Spleen (tissue), 11 donors: ENCODE data around the gene ZNRF2. TPM values are rescaled to one million over a fixed set of nuclear protein-coding genes. Genes with fewer than 3 reads are reported as not detected.

Experiments
- DNase-seq: peaks from one replicate; pipeline ENCODE4 v3.0.0-alpha.2; 2020
- H3K27ac ChIP-seq, 8 donors: fragments of 200-600 bp; sonication (generic) in 7 of 8; 1 replicate in 4 of 8; 2 replicates in 4 of 8; pipeline versions ENCODE4 v1.5.0 to v1.8.0; 2016 to 2021; ENCODE audit warnings: inconsistent platforms in 4 of 8, mild to moderate bottlenecking in 4 of 8, moderate library complexity in 1 of 8
- H3K27me3 ChIP-seq, 7 donors: fragments of 200-600 bp; sonication (generic) in 6 of 7; replicated peaks in 1 of 7; 1 replicate in 4 of 7; 2 replicates in 3 of 7; pipeline versions ENCODE4 v1.5.0 to v1.8.0; 2016 to 2021; ENCODE audit warnings: inconsistent platforms in 3 of 7, mild to moderate bottlenecking in 1 of 7
- H3K36me3 ChIP-seq, 6 donors: fragments of 200-600 bp; sonication (generic) in 5 of 6; 1 replicate in 4 of 6; 2 replicates in 2 of 6; pipeline versions ENCODE4 v1.5.0 to v1.8.0; 2016 to 2021; ENCODE audit warnings: inconsistent platforms in 2 of 6
- H3K4me1 ChIP-seq, 6 donors: fragments of 200-600 bp; sonication (generic) in 5 of 6; 1 replicate in 3 of 6; 2 replicates in 3 of 6; pipeline versions ENCODE4 v1.5.0 to v1.8.0; 2016 to 2021; ENCODE audit warnings: inconsistent platforms in 3 of 6
- H3K4me3 ChIP-seq, 8 donors: fragments of 200-600 bp; sonication (generic) in 7 of 8; 1 replicate in 4 of 8; 2 replicates in 4 of 8; pipeline versions ENCODE4 v1.5.0 to v1.8.0; 2016 to 2021; ENCODE audit warnings: inconsistent platforms in 4 of 8, mild to moderate bottlenecking in 4 of 8, moderate library complexity in 2 of 8
- H3K9me3 ChIP-seq, 8 donors: fragments of 200-600 bp; sonication (generic) in 7 of 8; 1 replicate in 4 of 8; 2 replicates in 4 of 8; pipeline versions ENCODE4 v1.5.0 to v1.8.0; 2016 to 2021; ENCODE audit warnings: inconsistent platforms in 4 of 8
- POLR2A ChIP-seq, 3 donors: fragments of 450-650 bp; IDR thresholded peaks; one replicate each; pipeline ENCODE4 v1.5.1; 2017; ENCODE audit warnings: antibody characterized with exemption in 3 of 3, mild to moderate bottlenecking in 1 of 3
- POLR2AphosphoS5 ChIP-seq, 3 donors: sonication (generic); formaldehyde crosslinking; IDR thresholded peaks; one replicate each; pipeline ENCODE4 v1.5.1; 2017; ENCODE audit warnings: antibody characterized with exemption in 3 of 3
- whole genome bisulfite sequencing, 5 donors: extraction: QIAGEN DNeasy Blood & Tissue Kit in 3 of 5; methylation state at CpG; one replicate each; pipeline versions ENCODE4 v1.1.5 to v1.1.7; 2013 to 2018; 5-methylcytosine and 5-hydroxymethylcytosine counted together
- intact Hi-C: fragments of 100-400 bp; cut with DNase I; formaldehyde crosslinking; loops from one replicate; pipeline ENCODE4 v1.15.0; 2023; ENCODE audit warnings: low total_unique reads
- polyA plus RNA-seq, 3 donors: library from polyadenylated mRNA; stranded (reverse); fragments of 200-250 nt; gene quantifications; one replicate each; pipeline ENCODE4 v1.2.1, GENCODE V29; 2013
- total RNA-seq, 7 donors: library from RNA; depleted of rRNA in 3 of 7; stranded (reverse); fragments of >200 nt in 3 of 7; fragmentation: NEBNext Ultra II Directional in 4 of 7; extraction: Animal tissue kit (Norgen Biotek cat#: 25700) in 4 of 7; gene quantifications; one replicate each; pipeline versions ENCODE4 v1.1.0 to v1.2.1, GENCODE V29; 2016 to 2021
- TF ChIP-seq, protein P1 (sequence below), 11 experiments: fragments of 200-600 bp in 7 of 11; fragments of 450-650 bp in 4 of 11; sonication (generic) in 4 of 11; IDR thresholded peaks in 8 of 11; conservative IDR thresholded peaks in 3 of 11; 1 replicate in 7 of 11; 2 replicates in 4 of 11; pipeline versions ENCODE4 v1.4.0 to v1.8.0; 2016 to 2021; ENCODE audit warnings: antibody characterized with exemption in 11 of 11, inconsistent platforms in 4 of 11, mild to moderate bottlenecking in 1 of 11
- donor health status: healthy with polysubstance abuse.
- donor health status: DM: no; HTN: no; CAD: no; lungs with moderate emphysema.
- donor health status: DM: no; HTN: no; CAD: no.
- donor health status: Bipolar disorder and iron deficiency.
- donor health status: healthy.
- donor health status: DM: no; HTN: no; CAD: no.
- donor health status: DM: yes; HTN: yes; CAD: no.

Gene ZNRF2
- total and polyA plus RNA-seq, 10 donors, result 6.8 to 42.5 (median 28.5) TPM

DNA sequence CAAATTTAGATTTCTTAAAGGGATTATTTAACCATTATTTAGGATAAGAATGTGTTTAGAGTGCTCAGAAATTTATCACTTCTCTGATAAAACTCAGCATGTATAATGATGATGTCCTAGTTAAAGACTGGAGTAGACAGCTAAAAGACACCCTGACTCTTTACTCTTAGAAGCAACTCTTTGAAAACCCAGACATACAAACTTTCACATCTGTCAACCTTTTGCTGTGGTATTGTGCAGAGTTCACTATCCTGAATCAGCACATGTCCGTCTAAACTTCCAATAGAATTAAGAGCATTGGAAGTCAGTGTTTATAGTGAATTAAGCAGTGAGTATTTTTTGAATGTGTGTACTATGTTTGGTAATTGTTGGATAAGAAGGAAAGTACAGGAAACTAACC lies 24.9 kb downstream of the ZNRF2 start:
- TF ChIP-seq, protein P1, sequence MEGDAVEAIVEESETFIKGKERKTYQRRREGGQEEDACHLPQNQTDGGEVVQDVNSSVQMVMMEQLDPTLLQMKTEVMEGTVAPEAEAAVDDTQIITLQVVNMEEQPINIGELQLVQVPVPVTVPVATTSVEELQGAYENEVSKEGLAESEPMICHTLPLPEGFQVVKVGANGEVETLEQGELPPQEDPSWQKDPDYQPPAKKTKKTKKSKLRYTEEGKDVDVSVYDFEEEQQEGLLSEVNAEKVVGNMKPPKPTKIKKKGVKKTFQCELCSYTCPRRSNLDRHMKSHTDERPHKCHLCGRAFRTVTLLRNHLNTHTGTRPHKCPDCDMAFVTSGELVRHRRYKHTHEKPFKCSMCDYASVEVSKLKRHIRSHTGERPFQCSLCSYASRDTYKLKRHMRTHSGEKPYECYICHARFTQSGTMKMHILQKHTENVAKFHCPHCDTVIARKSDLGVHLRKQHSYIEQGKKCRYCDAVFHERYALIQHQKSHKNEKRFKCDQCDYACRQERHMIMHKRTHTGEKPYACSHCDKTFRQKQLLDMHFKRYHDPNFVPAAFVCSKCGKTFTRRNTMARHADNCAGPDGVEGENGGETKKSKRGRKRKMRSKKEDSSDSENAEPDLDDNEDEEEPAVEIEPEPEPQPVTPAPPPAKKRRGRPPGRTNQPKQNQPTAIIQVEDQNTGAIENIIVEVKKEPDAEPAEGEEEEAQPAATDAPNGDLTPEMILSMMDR (IDR thresholded peaks at IDR 0.05 in 8 of 11, conservative IDR thresholded peaks at IDR 0.05 in 3 of 11), result no peak
- no peak for TF ChIP-seq POLR2A (IDR thresholded peaks at IDR 0.05)
- no peak for TF ChIP-seq POLR2AphosphoS5 (IDR thresholded peaks at IDR 0.05)
- H3K9me3 ChIP-seq, result no peaks in the 10 kb centered on the region
- no peak overlapping the region for H3K4me3 ChIP-seq
- H3K36me3 ChIP-seq, result no peaks in the 10 kb centered on the region
- WGBS, 5 donors, result 73 to 86% (median 80%) methylated on average over 1 of the region's 1 CpG
- peaks cover 5 to 100% (median 69%) of the 10 kb centered on the region in 6 donors for H3K4me1 ChIP-seq
- no peaks in the 10 kb centered on the region for H3K27me3 ChIP-seq
- H3K27ac ChIP-seq, result no peak overlapping the region
- no peak for DNase-seq
- intact Hi-C loops, result no loop called here

GRCh38 chr7:30309842-30310435 lies 25.5 kb downstream of the ZNRF2 start:
- Histone ChIP-seq H3K27ac (peak overlapping the region in 2 of 8 donors; percentile 24 to 31), H3K4me1 (peaks cover 5 to 100% (median 64%) of the 10 kb centered on the region in 6 donors), H3K4me3 (no peak overlapping the region), H3K9me3 (no peaks in the 10 kb centered on the region), H3K36me3 (no peaks in the 10 kb centered on the region), H3K27me3 (no peaks in the 10 kb centered on the region)
- no peak for DNase-seq
- intact Hi-C loops, result no loop called here
- WGBS, 5 donors, result 60 to 76% (median 71%) methylated on average over 2 of the region's 2 CpGs
- TF ChIP-seq, protein P1 (IDR thresholded peaks at IDR 0.05 in 8 of 11, conservative IDR thresholded peaks at IDR 0.05 in 3 of 11), result no peak
- TF ChIP-seq POLR2A (IDR thresholded peaks at IDR 0.05) (no peak), POLR2AphosphoS5 (IDR thresholded peaks at IDR 0.05) (no peak)

- intact Hi-C loops, result no loop called here
- peak overlapping the region in 1 of 8 donors; percentile 15 for H3K27ac ChIP-seq
- TF ChIP-seq POLR2A (IDR thresholded peaks at IDR 0.05), result no peak
- TF ChIP-seq, protein P1 (IDR thresholded peaks at IDR 0.05 in 8 of 11, conservative IDR thresholded peaks at IDR 0.05 in 3 of 11), result no peak
- no peak for TF ChIP-seq POLR2AphosphoS5 (IDR thresholded peaks at IDR 0.05)
- no peaks in the 10 kb centered on the region for H3K36me3 ChIP-seq
- H3K4me1 ChIP-seq, result peaks cover 5 to 97% (median 56%) of the 10 kb centered on the region in 6 donors
- no peak overlapping the region for H3K4me3 ChIP-seq
- DNase-seq, result no peak
- 94 to 96% (median 95%) methylated on average over 9 of the region's 9 CpGs for WGBS, 5 donors
- H3K9me3 ChIP-seq, result no peaks in the 10 kb centered on the region
- no peaks in the 10 kb centered on the region for H3K27me3 ChIP-seq
These were observed 26.4 kb downstream of the ZNRF2 start for GRCh38 chr7:30310674-30311362.

DNA sequence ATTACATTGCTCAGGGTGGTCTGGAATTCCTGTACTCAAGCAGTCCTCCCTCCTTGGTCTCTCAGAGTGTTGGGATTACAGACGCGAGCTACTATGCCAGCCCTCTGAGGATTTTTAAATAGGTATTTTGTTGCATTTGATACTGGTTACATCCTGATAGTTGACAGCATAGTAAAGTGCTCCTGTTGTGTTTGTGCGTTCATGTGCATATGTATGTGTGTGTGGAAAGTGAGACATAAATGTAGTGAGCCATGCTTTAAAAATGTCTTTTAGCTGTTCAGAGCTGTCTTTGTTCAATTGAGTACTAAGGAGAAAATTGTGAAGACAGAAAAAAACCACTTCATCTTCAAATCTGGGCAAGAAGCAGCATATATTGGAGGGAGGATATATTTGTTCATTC lies 27.8 kb downstream of the ZNRF2 start:
- intact Hi-C loops, result no loop called here
- Histone ChIP-seq H3K9me3 (no peaks in the 10 kb centered on the region), H3K4me3 (no peak overlapping the region), H3K4me1 (peaks cover 15 to 97% (median 54%) of the 10 kb centered on the region in 6 donors), H3K27me3 (no peaks in the 10 kb centered on the region), H3K27ac (no peak overlapping the region), H3K36me3 (no peaks in the 10 kb centered on the region)
- TF ChIP-seq, protein P1 (IDR thresholded peaks at IDR 0.05 in 8 of 11, conservative IDR thresholded peaks at IDR 0.05 in 3 of 11), result no peak
- TF ChIP-seq POLR2A (IDR thresholded peaks at IDR 0.05), result no peak
- no peak for TF ChIP-seq POLR2AphosphoS5 (IDR thresholded peaks at IDR 0.05)
- no peak for DNase-seq
- 94 to 97% (median 95%) methylated on average over 3 of the region's 3 CpGs for WGBS, 5 donors
